Naive B cell (primary cell): ENCODE data around the gene WFS1. TPM values are rescaled to one million over a fixed set of nuclear protein-coding genes. Genes with fewer than 3 reads are reported as not detected.
A peak's percentile ranks its signal among the peaks of the same experiment; 100 is the strongest.

Experiments used
- ATAC-seq, 2 donors: fragments of 150-1000 bp; cut with Tn5 transposase; 2 replicates each; pipeline ENCODE4 v1.10.0; 2021; ENCODE audit warnings: low read depth in 2 of 2, mild to moderate bottlenecking in 2 of 2, moderate library complexity in 2 of 2
- DNase-seq: peaks from one replicate; pipeline ENCODE4 v3.0.0; 2022
- H3K27ac Mint-ChIP-seq, 6 donors: one replicate each; pipeline ENCODE4 v1.8.0; 2020 to 2022; ENCODE audit warnings: mild to moderate bottlenecking in 6 of 6, mixed read lengths in 6 of 6, moderate library complexity in 5 of 6, inconsistent platforms in 2 of 6
- H3K27me3 Mint-ChIP-seq, 3 donors: one replicate each; pipeline ENCODE4 v1.8.0; 2021 to 2022; ENCODE audit warnings: mixed read lengths in 3 of 3, mild to moderate bottlenecking in 1 of 3
- H3K36me3 Mint-ChIP-seq, 2 donors: one replicate each; pipeline ENCODE4 v1.8.0; 2020 to 2022; ENCODE audit warnings: mixed read lengths in 2 of 2, inconsistent platforms in 1 of 2, mild to moderate bottlenecking in 1 of 2
- H3K4me1 Mint-ChIP-seq, 3 donors: one replicate each; pipeline ENCODE4 v1.8.0; 2020 to 2022; ENCODE audit warnings: mixed read lengths in 3 of 3, inconsistent platforms in 1 of 3, mild to moderate bottlenecking in 1 of 3, moderate library complexity in 1 of 3
- H3K4me3 Mint-ChIP-seq, 8 donors: one replicate each; pipeline ENCODE4 v1.8.0; 2020 to 2022; ENCODE audit warnings: mild to moderate bottlenecking in 8 of 8, mixed read lengths in 8 of 8, moderate library complexity in 8 of 8, inconsistent platforms in 2 of 8
- H3K9me3 Mint-ChIP-seq, 7 donors: one replicate each; pipeline ENCODE4 v1.8.0; 2020 to 2022; ENCODE audit warnings: mixed read lengths in 7 of 7, mild to moderate bottlenecking in 5 of 7, inconsistent platforms in 2 of 7, moderate library complexity in 1 of 7
- polyA plus RNA-seq, 6 donors: library from polyadenylated mRNA; unstranded; fragments of 300-500 nt; fragmentation: Illumina TruSeq; gene quantifications; one replicate each; pipeline ENCODE4 v1.2.3, GENCODE V29; 2021; ENCODE audit warnings: low read depth in 6 of 6

Gene WFS1
- polyA plus RNA-seq, 6 donors from 2014 or later, result 1.5 to 6.0 (median 3.1) TPM

DNA sequence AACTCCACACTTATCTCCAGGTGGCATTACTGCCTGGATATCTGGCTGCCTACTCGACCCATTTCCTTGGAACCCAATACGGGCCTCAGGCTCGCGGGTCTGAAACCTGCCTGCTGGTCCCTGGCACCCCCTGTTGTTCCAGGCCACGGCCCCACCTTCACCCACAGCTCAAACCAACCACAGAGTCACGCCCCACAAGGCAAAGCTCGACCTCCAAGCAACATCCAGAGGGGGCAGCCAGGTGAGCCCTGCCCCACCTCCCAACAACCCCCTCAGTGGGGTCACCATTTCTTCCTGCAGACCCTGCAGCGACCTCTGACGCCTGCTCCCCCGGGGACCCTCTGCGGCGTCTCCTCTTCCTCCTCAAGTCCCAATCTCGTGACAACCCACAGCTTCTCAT is 76.2 kb downstream of the WFS1 start:
- DNase-seq (no peak), ATAC-seq (no peak)
- no peak overlapping the region for H3K27ac Mint-ChIP-seq
- H3K27me3 Mint-ChIP-seq, result peaks cover 10 to 16% (median 13%) of the 10 kb centered on the region in 3 donors
- no peaks in the 10 kb centered on the region for H3K36me3 Mint-ChIP-seq
- H3K4me3 Mint-ChIP-seq, result no peak overlapping the region
- no peaks in the 10 kb centered on the region for H3K4me1 Mint-ChIP-seq
- H3K9me3 Mint-ChIP-seq, result peaks cover 0 to 3% (median 0%) of the 10 kb centered on the region in 7 donors

DNA sequence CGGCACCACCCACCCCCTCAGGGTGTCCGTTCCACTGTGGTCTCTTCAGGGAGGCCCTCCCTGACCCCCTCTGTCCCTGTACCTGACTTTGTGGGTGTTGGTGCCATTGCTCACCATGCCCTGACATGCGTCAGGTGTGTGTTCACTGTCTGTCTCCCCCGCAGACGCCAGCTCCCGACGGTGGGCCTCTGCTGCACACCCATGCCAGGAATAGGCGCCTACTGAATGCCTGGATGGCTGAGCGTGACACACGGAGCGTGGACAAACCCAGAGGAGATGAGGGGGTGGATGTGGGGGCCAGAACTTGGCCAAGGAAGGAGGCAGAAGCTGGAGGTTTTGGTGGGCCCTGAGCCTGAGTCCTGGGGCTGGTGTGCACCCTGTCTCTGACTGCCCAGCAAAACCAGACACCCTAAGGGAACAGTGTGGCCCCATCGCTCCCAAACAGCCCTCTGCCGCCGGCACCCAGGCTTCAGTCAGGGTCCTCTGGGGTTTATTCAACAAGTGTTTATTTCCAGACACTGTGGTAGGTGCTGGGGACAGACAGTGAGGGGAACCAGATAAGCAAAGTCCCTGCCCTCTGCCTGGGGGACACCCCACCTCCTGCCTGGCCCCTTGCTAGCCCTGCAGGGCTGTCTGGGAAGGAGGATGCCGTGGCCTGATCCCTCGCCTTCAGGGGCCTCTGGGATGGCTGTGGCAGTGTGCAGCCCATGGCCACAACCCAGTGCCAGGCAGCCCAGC is 76.9 kb downstream of the WFS1 start:
- ATAC-seq (no peak), DNase-seq (no peak)
- Mint-ChIP-seq H3K4me1 (no peaks in the 10 kb centered on the region), H3K9me3 (peaks cover 0 to 3% (median 0%) of the 10 kb centered on the region in 7 donors), H3K4me3 (no peak overlapping the region), H3K27ac (no peak overlapping the region), H3K27me3 (peaks cover 3 to 14% (median 11%) of the 10 kb centered on the region in 3 donors), H3K36me3 (no peaks in the 10 kb centered on the region)

- no peaks in the 10 kb centered on the region for H3K4me1 Mint-ChIP-seq
- H3K36me3 Mint-ChIP-seq, result no peaks in the 10 kb centered on the region
- no peak overlapping the region for H3K4me3 Mint-ChIP-seq
- DNase-seq, result no peak
- H3K27ac Mint-ChIP-seq, result no peak overlapping the region
- H3K27me3 Mint-ChIP-seq, result peaks cover 9 to 16% (median 9%) of the 10 kb centered on the region in 3 donors
- ATAC-seq, result no peak
- peaks cover 0 to 3% (median 0%) of the 10 kb centered on the region in 7 donors for H3K9me3 Mint-ChIP-seq
Observed at GRCh38 chr4:6347511-6348045, 77.9 kb downstream of the WFS1 start.

DNA sequence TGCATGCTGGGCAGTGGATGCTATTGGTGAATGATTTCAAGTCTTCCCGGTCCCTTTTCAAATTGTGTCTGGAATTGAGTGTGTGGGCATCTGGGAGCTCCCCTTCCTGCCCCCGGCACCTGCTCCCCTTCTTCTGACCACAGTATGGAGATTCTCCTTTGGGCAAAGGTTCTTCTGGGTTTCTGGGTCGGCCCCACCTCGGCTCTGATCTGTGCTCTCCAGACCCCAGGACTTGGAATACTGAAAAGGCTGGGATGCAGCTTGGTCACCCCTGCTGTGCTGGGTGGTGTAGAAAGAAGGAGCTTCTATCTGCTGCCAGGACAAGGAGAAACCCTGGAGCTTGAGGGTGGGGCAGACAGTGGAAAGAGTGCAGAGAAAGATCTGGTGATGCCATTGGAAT is 78.8 kb downstream of the WFS1 start:
- Mint-ChIP-seq H3K27ac (no peak overlapping the region), H3K4me3 (no peak overlapping the region), H3K36me3 (no peaks in the 10 kb centered on the region), H3K27me3 (peaks cover 14 to 20% (median 15%) of the 10 kb centered on the region in 3 donors), H3K4me1 (no peaks in the 10 kb centered on the region), H3K9me3 (peaks cover 0 to 3% (median 0%) of the 10 kb centered on the region in 7 donors)
- no peak for ATAC-seq
- no peak for DNase-seq

DNA sequence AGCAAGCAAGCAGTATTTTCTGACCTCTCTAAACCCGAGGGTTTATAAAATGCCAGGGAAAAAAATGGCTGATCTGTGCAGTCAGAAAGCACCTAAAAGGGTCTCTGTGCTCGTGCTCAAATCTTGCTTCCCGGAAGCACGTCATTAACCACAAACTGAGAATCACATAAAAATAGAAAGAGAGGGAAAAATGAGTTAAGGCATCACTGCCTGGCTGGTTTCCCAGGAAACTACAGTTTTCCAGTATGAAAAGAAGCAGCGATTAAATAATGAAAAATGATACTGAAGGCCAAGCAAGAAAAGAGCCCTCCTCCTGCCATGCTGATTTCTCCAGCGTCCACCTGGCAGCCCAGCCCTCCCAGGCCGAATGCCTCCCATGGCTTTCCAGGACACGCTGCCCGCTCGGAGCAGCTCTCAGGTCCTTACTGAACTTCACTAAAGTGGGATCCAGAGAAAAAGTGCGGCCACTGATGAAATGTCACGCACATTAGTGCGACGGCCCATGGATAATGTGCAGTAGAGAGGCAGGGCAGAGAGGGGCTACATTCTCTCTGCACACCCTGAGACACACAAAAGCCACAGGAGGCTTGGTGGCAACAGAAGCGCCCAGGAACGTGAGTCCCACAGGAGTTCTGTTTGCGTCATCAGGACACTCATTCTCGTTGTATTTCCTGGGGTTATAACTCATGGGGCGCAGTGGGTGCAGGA is 80.4 kb downstream of the WFS1 start:
- DNase-seq, result no peak
- no peak overlapping the region for H3K4me3 Mint-ChIP-seq
- peaks cover 0 to 3% (median 0%) of the 10 kb centered on the region in 7 donors for H3K9me3 Mint-ChIP-seq
- H3K27me3 Mint-ChIP-seq, result peaks cover 7 to 33% (median 30%) of the 10 kb centered on the region in 3 donors
- H3K4me1 Mint-ChIP-seq, result peaks cover 0 to 6% (median 1%) of the 10 kb centered on the region in 3 donors
- no peak overlapping the region for H3K27ac Mint-ChIP-seq
- no peak for ATAC-seq
- no peaks in the 10 kb centered on the region for H3K36me3 Mint-ChIP-seq

GRCh38 chr4:6350646-6351045 is 81.0 kb downstream of the WFS1 start:
- no peaks in the 10 kb centered on the region for H3K36me3 Mint-ChIP-seq
- no peak overlapping the region for H3K4me3 Mint-ChIP-seq
- H3K4me1 Mint-ChIP-seq, result peaks cover 0 to 6% (median 1%) of the 10 kb centered on the region in 3 donors
- DNase-seq (no peak), ATAC-seq (no peak)
- peaks cover 0 to 3% (median 0%) of the 10 kb centered on the region in 7 donors for H3K9me3 Mint-ChIP-seq
- peaks cover 7 to 33% (median 33%) of the 10 kb centered on the region in 3 donors for H3K27me3 Mint-ChIP-seq
- peak overlapping the region in 1 of 6 donors; percentile 29 for H3K27ac Mint-ChIP-seq

DNA sequence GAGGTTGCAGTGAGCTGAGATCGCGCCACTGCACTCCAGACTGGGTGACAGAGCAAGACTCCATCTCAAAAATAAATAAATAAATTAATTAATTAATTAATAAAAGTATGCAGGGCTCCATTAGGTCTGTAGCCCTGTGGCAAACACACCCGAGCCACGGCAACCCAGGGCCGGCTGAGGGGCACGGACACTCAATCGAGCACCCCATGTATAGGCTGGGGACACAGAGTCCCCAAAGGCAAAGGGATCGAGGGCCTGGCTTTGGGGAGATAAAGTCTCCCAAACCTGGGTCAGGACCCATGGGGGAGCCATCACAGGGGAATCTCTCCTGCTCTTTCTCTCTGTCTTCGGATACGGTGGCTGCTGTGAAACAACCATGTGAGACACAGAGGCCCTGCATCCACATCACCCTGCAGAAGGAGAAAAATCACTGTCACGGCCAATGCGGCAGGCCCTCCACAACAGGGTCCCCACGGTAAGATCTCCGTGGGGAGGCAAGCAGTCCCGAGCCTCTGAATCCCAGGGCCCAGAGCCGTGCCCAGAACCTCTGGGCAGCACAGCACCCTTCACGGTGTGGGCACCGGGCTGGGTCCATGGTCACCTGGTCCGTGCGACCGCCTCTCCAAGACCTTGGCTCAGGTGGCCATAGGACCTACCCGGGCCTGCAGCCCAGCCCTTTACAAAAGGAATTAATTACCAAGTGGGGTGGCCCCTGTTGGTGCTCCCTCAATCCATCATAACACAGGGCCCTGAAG is 81.8 kb downstream of the WFS1 start:
- no peaks in the 10 kb centered on the region for H3K36me3 Mint-ChIP-seq
- H3K9me3 Mint-ChIP-seq, result no peaks in the 10 kb centered on the region
- H3K4me1 Mint-ChIP-seq, result peaks cover 0 to 6% (median 1%) of the 10 kb centered on the region in 3 donors
- no peak overlapping the region for H3K27ac Mint-ChIP-seq
- DNase-seq (no peak), ATAC-seq (no peak)
- H3K4me3 Mint-ChIP-seq, result no peak overlapping the region
- H3K27me3 Mint-ChIP-seq, result peaks cover 7 to 33% (median 33%) of the 10 kb centered on the region in 3 donors

DNA sequence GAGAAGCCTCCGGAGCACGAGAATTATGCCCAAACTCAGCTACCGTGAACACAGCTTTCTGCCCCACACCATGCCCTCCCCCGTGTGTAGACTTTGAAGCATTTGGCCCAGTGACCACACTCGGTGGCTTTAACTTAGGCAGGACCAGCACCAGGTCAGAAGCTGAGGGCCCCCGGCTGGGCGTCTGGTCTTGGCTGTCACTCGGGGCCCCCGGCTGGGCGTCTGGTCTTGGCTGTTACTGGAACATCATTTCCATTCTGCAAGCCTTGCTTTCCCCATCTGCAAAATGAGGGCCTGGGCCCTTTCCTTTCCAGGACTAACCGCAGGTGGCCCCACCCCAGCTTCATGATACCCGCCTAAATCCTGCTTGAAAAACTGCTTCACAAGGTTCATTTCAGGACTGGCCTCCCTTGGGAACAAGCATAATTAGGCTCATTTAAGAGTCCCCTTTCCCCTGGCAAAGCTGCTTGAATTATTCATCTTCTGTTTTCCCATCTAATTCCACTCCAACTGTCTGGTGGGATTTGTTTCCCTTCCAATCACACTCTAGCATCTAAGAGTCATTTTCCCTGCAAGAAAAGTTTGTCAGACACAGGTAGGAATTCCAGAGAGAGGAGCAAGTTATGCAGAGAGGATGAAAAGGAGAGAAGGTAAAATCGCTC is 82.5 kb downstream of the WFS1 start:
- H3K9me3 Mint-ChIP-seq, result no peaks in the 10 kb centered on the region
- H3K36me3 Mint-ChIP-seq, result no peaks in the 10 kb centered on the region
- ATAC-seq (no peak), DNase-seq (no peak)
- H3K27ac Mint-ChIP-seq, result no peak overlapping the region
- peaks cover 7 to 33% (median 33%) of the 10 kb centered on the region in 3 donors for H3K27me3 Mint-ChIP-seq
- H3K4me3 Mint-ChIP-seq, result no peak overlapping the region
- H3K4me1 Mint-ChIP-seq, result peaks cover 0 to 6% (median 1%) of the 10 kb centered on the region in 3 donors

Other genes starting within 250 kb of the WFS1 start
- gene JAKMIP1, start 69.3 kb upstream of the WFS1 start, polyA plus RNA-seq, result not detected
- not detected for gene PPP2R2C, start 202.8 kb downstream of the WFS1 start, polyA plus RNA-seq